H1 (cell line): ENCODE measurements around the gene NUP98. TPM values are rescaled to one million over a fixed set of nuclear protein-coding genes. Genes with fewer than 3 reads are reported as not detected.

Source experiments
- CTCF ChIA-PET: fragments of 300-600 bp; sonication (Branson Sonifier 250); formaldehyde crosslinking; loops from one replicate; lab custom pipeline; 2021; ENCODE audit not compliant: partially characterized antibody; lab: Charles Lee
- POLR2A ChIA-PET: fragments of 300-600 bp; sonication (Branson Sonifier 250); formaldehyde crosslinking; loops from one replicate; lab custom pipeline; 2021; ENCODE audit warnings: inconsistent platforms; ENCODE audit not compliant: partially characterized antibody; lab: Charles Lee
- DNase-seq, 2 experiments: peaks; one replicate each; pipeline versions ENCODE4 v3.0.0 to v3.0.0-alpha.2; 2010 to 2022; ENCODE audit warnings: low spot score in 2 of 2, low read depth in 1 of 2, mixed read lengths in 1 of 2
- FAIRE-seq: peaks from 2 replicates; lab custom pipeline; 2011; peaks lifted over from hg19 to GRCh38; lab: Jason Lieb, UNC
- H2AFZ ChIP-seq: 2 replicates; pipeline ENCODE4 v1.8.1; 2012; ENCODE audit warnings: low read length, inconsistent platforms
- H2AK5ac ChIP-seq: 2 replicates; pipeline ENCODE4 v1.6.1; 2013; ENCODE audit warnings: low read depth, low read length
- H2BK120ac ChIP-seq: replicated peaks from 2 replicates; pipeline ENCODE3; 2013; ENCODE audit warnings: low read depth, low read length, inconsistent platforms
- H2BK12ac ChIP-seq: 2 replicates; pipeline ENCODE4 v1.6.1; 2013; ENCODE audit warnings: low read depth, low read length
- H2BK15ac ChIP-seq: 2 replicates; pipeline ENCODE4 v1.6.1; 2013; ENCODE audit warnings: low read length
- H2BK20ac ChIP-seq: 2 replicates; pipeline ENCODE4 v1.6.1; 2013; ENCODE audit warnings: low read length
- H2BK5ac ChIP-seq: 2 replicates; pipeline ENCODE4 v1.6.1; 2013; ENCODE audit warnings: low read depth, low read length
- H3K14ac ChIP-seq: 2 replicates; pipeline ENCODE4 v1.6.1; 2013; ENCODE audit warnings: inconsistent platforms; ENCODE audit not compliant: insufficient read length
- H3K18ac ChIP-seq: 2 replicates; pipeline ENCODE4 v1.6.1; 2013; ENCODE audit warnings: low read length; ENCODE audit errors: extremely low read depth
- H3K23ac ChIP-seq: 2 replicates; pipeline ENCODE4 v1.6.1; 2013; ENCODE audit warnings: inconsistent platforms; ENCODE audit not compliant: insufficient read length
- H3K23me2 ChIP-seq: 2 replicates; pipeline ENCODE4 v1.6.1; 2013; ENCODE audit warnings: low read depth, low read length
- H3K27ac ChIP-seq: 2 replicates; pipeline ENCODE4 v1.6.1; 2011; ENCODE audit warnings: low read depth, low read length, inconsistent platforms
- H3K27me3 ChIP-seq, 4 experiments: replicated peaks in 1 of 4; 1 replicate in 1 of 4; 2 replicates in 3 of 4; pipeline versions ENCODE4 v1.6.1 to v1.8.1; 2011 to 2013; ENCODE audit warnings: low read length in 3 of 4, mild to moderate bottlenecking in 3 of 4, inconsistent platforms in 2 of 4, mixed read lengths in 2 of 4, moderate library complexity in 1 of 4; ENCODE audit not compliant: control insufficient read depth in 3 of 4, insufficient read depth in 3 of 4; ENCODE audit errors: extremely low read depth in 1 of 4
- H3K36me3 ChIP-seq, 4 experiments: 2 replicates each; pipeline versions ENCODE4 v1.6.1 to v1.8.1; 2011 to 2013; ENCODE audit warnings: mild to moderate bottlenecking in 4 of 4, low read length in 3 of 4, moderate library complexity in 2 of 4, control low read depth in 1 of 4, inconsistent platforms in 1 of 4; ENCODE audit not compliant: insufficient read depth in 4 of 4, control insufficient read depth in 2 of 4
- H3K4ac ChIP-seq: replicated peaks from 2 replicates; pipeline ENCODE3; 2013; ENCODE audit warnings: low read length, low read depth, mixed read lengths, inconsistent platforms; ENCODE audit not compliant: insufficient read length
- H3K4me1 ChIP-seq, 4 experiments: replicated peaks in 1 of 4; 1 replicate in 1 of 4; 2 replicates in 3 of 4; pipeline versions ENCODE4 v1.6.1 to v1.8.1; 2011 to 2013; ENCODE audit warnings: low read length in 3 of 4, inconsistent platforms in 2 of 4, mixed read lengths in 1 of 4; ENCODE audit not compliant: insufficient read depth in 4 of 4, control insufficient read depth in 3 of 4
- H3K4me2 ChIP-seq, 2 experiments: 2 replicates each; pipeline versions ENCODE4 v1.6.1 to v1.8.1; 2011 to 2013; ENCODE audit warnings: low read depth in 2 of 2, low read length in 2 of 2, control low read depth in 1 of 2, inconsistent platforms in 1 of 2, mild to moderate bottlenecking in 1 of 2; ENCODE audit not compliant: insufficient read depth in 1 of 2
- H3K4me3 ChIP-seq, 4 experiments: fragments of 200-600, 300-600 bp in 1 of 4; sonication (generic), shearing (Covaris generic), sonication (Bioruptor Twin) in 1 of 4; 2 replicates each; pipeline versions ENCODE4 v1.5.1 to v1.8.1; 2011 to 2016; ENCODE audit warnings: low read length in 4 of 4, low read depth in 3 of 4, control low read depth in 2 of 4, inconsistent platforms in 2 of 4, mild to moderate bottlenecking in 2 of 4, mixed read lengths in 1 of 4, moderate library complexity in 1 of 4; ENCODE audit not compliant: insufficient read depth in 2 of 4; ENCODE audit errors: extremely low read depth in 1 of 4
- H3K56ac ChIP-seq: replicated peaks from 2 replicates; pipeline ENCODE3; 2013; ENCODE audit warnings: low read depth, mild to moderate bottlenecking, mixed read lengths, low read length, inconsistent platforms; ENCODE audit not compliant: insufficient read length
- H3K79me1 ChIP-seq: 2 replicates; pipeline ENCODE4 v1.6.1; 2013; ENCODE audit warnings: low read depth, low read length, control low read depth
- H3K79me2 ChIP-seq, 2 experiments: 2 replicates each; pipeline versions ENCODE4 v1.6.1 to v1.8.1; 2012 to 2013; ENCODE audit warnings: low read length in 2 of 2, mild to moderate bottlenecking in 2 of 2, inconsistent platforms in 1 of 2; ENCODE audit not compliant: insufficient read depth in 2 of 2, control insufficient read depth in 1 of 2
- H3K9ac ChIP-seq, 4 experiments: replicated peaks in 1 of 4; 1 replicate in 1 of 4; 2 replicates in 3 of 4; pipeline versions ENCODE4 v1.6.1 to v1.8.1; 2011 to 2013; ENCODE audit warnings: low read depth in 3 of 4, low read length in 3 of 4, control low read depth in 2 of 4, mild to moderate bottlenecking in 2 of 4, moderate library complexity in 2 of 4, inconsistent platforms in 1 of 4; ENCODE audit errors: extremely low read depth in 1 of 4
- H3K9me3 ChIP-seq, 2 experiments: 2 replicates each; pipeline versions ENCODE4 v1.6.1 to v1.8.1; 2012 to 2013; ENCODE audit warnings: mild to moderate bottlenecking in 2 of 2, moderate library complexity in 2 of 2, control low read depth in 1 of 2, inconsistent platforms in 1 of 2, low read depth in 1 of 2, low read length in 1 of 2, mixed read lengths in 1 of 2; ENCODE audit not compliant: insufficient read depth in 2 of 2
- H4K20me1 ChIP-seq, 2 experiments: replicated peaks in 1 of 2; 2 replicates each; pipeline versions ENCODE3 to v1.8.1; 2011 to 2013; ENCODE audit warnings: inconsistent platforms in 2 of 2, low read length in 2 of 2, mild to moderate bottlenecking in 1 of 2; ENCODE audit not compliant: insufficient read depth in 2 of 2, control insufficient read depth in 1 of 2
- H4K5ac ChIP-seq: 2 replicates; pipeline ENCODE4 v1.6.1; 2013; ENCODE audit warnings: low read length, low read depth, mixed read lengths, inconsistent platforms; ENCODE audit not compliant: insufficient read length
- H4K8ac ChIP-seq: 2 replicates; pipeline ENCODE4 v1.8.0; 2013; ENCODE audit warnings: mild to moderate bottlenecking, moderate library complexity, low read length, inconsistent platforms; ENCODE audit not compliant: insufficient read depth; ENCODE audit errors: extremely low read depth
- H4K91ac ChIP-seq: replicated peaks from 2 replicates; pipeline ENCODE3; 2013; ENCODE audit warnings: low read length, mixed read lengths, inconsistent platforms; ENCODE audit not compliant: insufficient read length
- BCL11A ChIP-seq, 2 experiments: IDR thresholded peaks; one replicate each; pipeline ENCODE4 v1.6.1; 2011; ENCODE audit warnings: low read depth in 2 of 2, low read length in 2 of 2, mild to moderate bottlenecking in 2 of 2
- BRCA1 ChIP-seq: IDR thresholded peaks from 2 replicates; pipeline ENCODE4 v1.6.1; 2012; ENCODE audit warnings: low read depth, low read length, improper control_type of control experiment
- JUND ChIP-seq: IDR thresholded peaks from 2 replicates; pipeline ENCODE4 v1.6.1; 2011; ENCODE audit warnings: mild to moderate bottlenecking, improper control_type of control experiment, low read length
- MAFK ChIP-seq: IDR thresholded peaks from 2 replicates; pipeline ENCODE4 v1.6.1; 2012; ENCODE audit warnings: low read depth, mild to moderate bottlenecking, improper control_type of control experiment, low read length
- NANOG ChIP-seq: IDR thresholded peaks from 2 replicates; pipeline ENCODE4 v1.6.1; 2011; ENCODE audit warnings: low read length, low read depth, mild to moderate bottlenecking, inconsistent platforms; ENCODE audit not compliant: insufficient read depth, poor library complexity, severe bottlenecking
- RAD21 ChIP-seq, 2 experiments: IDR thresholded peaks in 1 of 2; conservative IDR thresholded peaks in 1 of 2; 2 replicates each; pipeline ENCODE4 v1.6.1; 2011; ENCODE audit warnings: low read depth in 2 of 2, low read length in 2 of 2, improper control_type of control experiment in 1 of 2, inconsistent platforms in 1 of 2, mild to moderate bottlenecking in 1 of 2, moderate library complexity in 1 of 2
- SAP30 ChIP-seq: fragments of 300-600 bp; sonication (generic); IDR thresholded peaks from 2 replicates; pipeline ENCODE4 v1.7.1; 2012; ENCODE audit warnings: low read length, moderate library complexity, mild to moderate bottlenecking, inconsistent platforms; ENCODE audit not compliant: insufficient read depth, insufficient replicate concordance
- WGBS, 2 experiments: shearing (Covaris generic) in 1 of 2; methylation state at CpG; one replicate each; pipeline versions ENCODE4 v1.1.6 to v1.1.7; 2013 to 2015; ENCODE audit warnings: low lambda C conversion rate in 2 of 2, mixed read lengths in 2 of 2, inconsistent platforms in 1 of 2, low coverage in 1 of 2, missing lambda C conversion rate in 1 of 2; ENCODE audit not compliant: insufficient replicate concordance in 2 of 2, insufficient coverage in 1 of 2, insufficient read length in 1 of 2; ENCODE audit errors: extremely low coverage in 1 of 2, missing lambda C conversion rate in 1 of 2; 5-methylcytosine and 5-hydroxymethylcytosine counted together
- polyA plus RNA-seq, 7 experiments: library from polyadenylated mRNA; depleted of rRNA in 3 of 7; stranded (reverse) in 5 of 7; unstranded in 2 of 7; fragments of >200 nt in 5 of 7; fragments of 200-250 nt in 2 of 7; gene quantifications; 1 replicate in 5 of 7; 2 replicates in 1 of 7; 4 replicates in 1 of 7; pipeline versions ENCODE4 v1.2.1 to v1.2.3, GENCODE V29; 2011 to 2013; ENCODE audit warnings: missing spikeins in 2 of 7, mixed read lengths in 2 of 7
- total RNA-seq: library from RNA; stranded (reverse); fragmentation: NEBNext Ultra II Directional; extraction: Animal tissue kit (Norgen Biotek cat#: 25700); gene quantifications from 2 replicates; pipeline ENCODE4 v1.2.1, GENCODE V29; 2021
- TF ChIP-seq, protein P1 (sequence below): IDR thresholded peaks from 2 replicates; pipeline ENCODE4 v1.6.1; 2012; ENCODE audit warnings: inconsistent platforms

NUP98 gene
- total and polyA plus RNA-seq, 2 of the 8 experiments (the other 6 are each of a cell fraction or from before 2014, with no cell fraction given): 98.6 to 261 TPM

DNA sequence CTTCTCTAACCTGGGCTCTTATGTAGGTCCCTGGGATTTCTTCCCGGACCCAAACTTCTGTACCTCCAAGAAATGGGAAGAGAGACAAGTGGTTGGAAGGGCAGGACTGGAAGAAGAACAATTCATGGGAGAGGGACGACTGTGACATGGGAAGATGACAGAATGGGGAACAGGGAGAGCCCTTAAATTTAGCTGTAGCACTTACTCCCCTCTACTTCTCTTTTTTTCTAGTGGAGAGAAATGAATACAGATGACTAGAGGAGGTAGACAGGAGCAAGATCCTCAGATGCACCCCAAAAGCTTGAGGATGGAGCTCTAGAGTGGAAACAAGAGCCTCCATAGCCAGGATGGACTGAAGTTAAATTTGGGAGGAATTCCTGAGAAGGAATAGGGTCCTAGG is 41.1 kb upstream of the NUP98 start:
- Histone ChIP-seq H4K8ac (no peak overlapping the region), H2AFZ (no peak overlapping the region), H4K91ac (no peak overlapping the region), H3K79me1 (peaks cover 17% of the 10 kb centered on the region), H3K18ac (no peak overlapping the region), H3K23me2 (peaks cover 10% of the 10 kb centered on the region), H2AK5ac (no peak overlapping the region), H4K20me1 (peaks cover 12 to 29% of the 10 kb centered on the region in 2 experiments), H2BK5ac (no peak overlapping the region), H3K27ac (no peak overlapping the region), H3K4ac (no peak overlapping the region), H3K14ac (no peak overlapping the region), H3K9ac (no peak overlapping the region), H3K4me3 (no peak overlapping the region), H3K4me1 (peaks cover 11 to 29% (median 16%) of the 10 kb centered on the region in 4 experiments), H3K27me3 (peaks cover 0 to 3% (median 0%) of the 10 kb centered on the region in 4 experiments; a peak in 1 of 7 replicates), H3K79me2 (peaks cover 12 to 56% of the 10 kb centered on the region in 2 experiments), H2BK12ac (no peak overlapping the region), H3K4me2 (no peak overlapping the region; a peak in 1 of 4 replicates), H3K9me3 (no peaks in the 10 kb centered on the region), H3K36me3 (peaks cover 0 to 5% (median 2%) of the 10 kb centered on the region in 4 experiments; a peak in 2 of 8 replicates), H2BK15ac (no peak overlapping the region), H4K5ac (no peak overlapping the region), H3K23ac (no peak overlapping the region), H2BK120ac (no peak overlapping the region), H3K56ac (no peak overlapping the region), H2BK20ac (no peak overlapping the region)
- 87% methylated on average over 2 of the region's 2 CpGs; no CpG with 5 or more reads in 1 of the 2 experiments for WGBS, 2 experiments
- DNase-seq (no peak), FAIRE-seq (no peak)
- POLR2A ChIA-PET: interaction anchor here (1.0 to 5.7 kb wide), 3 partner anchors 9 to 42 kb away, joined by 3 to 29 read pairs (median 5); no protein-coding TSS in a partner anchor
- CTCF ChIA-PET: interaction anchor here (1.3 to 20.2 kb wide), 7 partner anchors 13 to 231 kb away, joined by 3 to 422 read pairs (median 15); partner anchors contain the start of genes PGAP2 and STIM1
- TF ChIP-seq SAP30 (no peak), RAD21 (IDR thresholded peaks at IDR 0.05 in 1 of 2, conservative IDR thresholded peaks at IDR 0.05 in 1 of 2; ENCODE audit: low read depth in 2 of 2, low read length in 2 of 2) (no peak), BRCA1 (no peak), BCL11A (IDR thresholded peaks at IDR 0.05; ENCODE audit: low read depth in 2 of 2, low read length in 2 of 2) (no peak), JUND (no peak), NANOG (no peak), MAFK (no peak)
- TF ChIP-seq, protein P1, sequence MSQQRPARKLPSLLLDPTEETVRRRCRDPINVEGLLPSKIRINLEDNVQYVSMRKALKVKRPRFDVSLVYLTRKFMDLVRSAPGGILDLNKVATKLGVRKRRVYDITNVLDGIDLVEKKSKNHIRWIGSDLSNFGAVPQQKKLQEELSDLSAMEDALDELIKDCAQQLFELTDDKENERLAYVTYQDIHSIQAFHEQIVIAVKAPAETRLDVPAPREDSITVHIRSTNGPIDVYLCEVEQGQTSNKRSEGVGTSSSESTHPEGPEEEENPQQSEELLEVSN: no peak
